Measurements from ENCODE around the gene SLC22A12.
"Not testable (repeated sequence)": the region's sequence is repeated elsewhere in the genome, so short reads cannot be mapped to it uniquely, and the experiment has no call there.

Gene SLC22A12

DNA sequence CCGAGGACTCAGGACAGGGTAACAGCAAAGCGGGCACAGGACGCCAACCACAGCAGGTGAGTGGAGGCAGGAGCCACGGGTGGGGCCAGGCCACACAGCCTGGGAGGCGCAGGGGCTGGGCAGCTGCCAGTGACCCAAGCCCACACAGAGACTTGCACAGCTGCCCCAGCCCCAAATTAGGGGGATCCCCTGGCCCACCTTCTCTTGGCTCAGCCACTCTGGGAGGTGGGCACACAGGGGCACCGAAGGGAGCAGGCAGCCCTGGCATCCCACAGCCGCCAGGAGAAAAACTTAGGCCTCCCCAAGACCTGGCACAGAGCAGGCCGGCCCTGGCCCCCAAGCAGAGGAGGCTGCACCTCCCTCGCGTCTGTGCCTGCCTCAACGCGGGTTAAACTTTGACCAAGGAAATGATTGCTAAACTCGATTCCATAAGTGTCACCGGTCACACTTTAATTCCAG lies at the start of gene SLC22A12:
TSS of gene SLC22A12 (plus strand) at position 458 of the 459 bp plus-strand sequence. CDS start 337 bp downstream, outside the sequence.
- no peak for DNase-seq (ENCODE audit: low read depth in 3 of 3)

DNA sequence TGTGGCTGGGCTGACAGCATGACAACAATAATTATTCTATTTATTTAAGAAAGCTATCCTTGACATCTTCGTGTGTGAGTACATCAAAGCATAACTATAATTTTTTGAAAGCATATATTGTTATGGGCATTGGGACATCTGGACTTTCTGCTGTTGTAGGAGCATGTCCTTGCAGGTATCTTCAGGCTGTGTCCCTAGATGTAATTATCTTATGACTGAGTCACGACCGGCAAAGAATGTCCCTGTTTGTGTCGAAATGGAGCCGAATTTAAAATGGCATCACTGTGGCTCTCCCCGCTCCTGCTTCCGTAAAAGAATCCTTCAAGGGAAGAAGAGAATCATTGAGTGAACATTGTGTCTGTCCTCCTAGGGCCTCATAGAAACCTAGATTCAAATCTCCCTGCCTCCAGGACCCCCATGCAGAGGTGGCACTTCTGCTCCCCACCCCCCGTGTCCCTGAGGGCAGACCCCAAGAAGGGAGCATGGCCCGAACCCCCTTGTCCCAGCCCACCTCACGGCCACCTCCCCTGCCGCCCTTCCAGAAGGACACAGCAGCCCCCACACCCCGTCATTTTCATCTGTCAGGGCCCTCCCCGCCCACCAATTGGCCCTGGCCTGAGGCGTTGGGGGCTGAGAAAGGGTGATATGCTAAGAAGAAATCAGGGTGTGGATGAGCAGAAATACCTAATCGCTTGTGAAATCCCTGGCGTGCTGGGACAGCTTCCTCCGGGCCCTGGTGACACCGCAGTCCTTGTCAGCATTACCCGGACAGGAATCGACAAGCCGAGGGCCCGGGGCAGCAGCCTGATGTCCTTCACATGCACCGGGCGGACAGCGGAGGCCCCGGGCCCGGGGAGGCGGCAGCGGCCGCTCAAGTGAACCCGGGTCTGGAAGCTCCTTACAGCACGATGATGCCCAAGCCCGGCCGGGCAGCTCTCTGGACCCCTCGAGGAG lies 48.6 kb upstream of the SLC22A12 start:
- DNase-seq (ENCODE audit: low read depth in 3 of 3): no peak

GRCh38 chr11:64543818-64544217 lies 47.2 kb upstream of the SLC22A12 start:
- no peak for DNase-seq (ENCODE audit: low read depth in 3 of 3)

- no peak for DNase-seq (ENCODE audit: low read depth in 3 of 3)
Measured at GRCh38 chr11:64544616-64545296, 46.3 kb upstream of the SLC22A12 start.

- DNase-seq (ENCODE audit: low read depth in 3 of 3): no peak
Measured at GRCh38 chr11:64545619-64546018, 45.4 kb upstream of the SLC22A12 start.

DNA sequence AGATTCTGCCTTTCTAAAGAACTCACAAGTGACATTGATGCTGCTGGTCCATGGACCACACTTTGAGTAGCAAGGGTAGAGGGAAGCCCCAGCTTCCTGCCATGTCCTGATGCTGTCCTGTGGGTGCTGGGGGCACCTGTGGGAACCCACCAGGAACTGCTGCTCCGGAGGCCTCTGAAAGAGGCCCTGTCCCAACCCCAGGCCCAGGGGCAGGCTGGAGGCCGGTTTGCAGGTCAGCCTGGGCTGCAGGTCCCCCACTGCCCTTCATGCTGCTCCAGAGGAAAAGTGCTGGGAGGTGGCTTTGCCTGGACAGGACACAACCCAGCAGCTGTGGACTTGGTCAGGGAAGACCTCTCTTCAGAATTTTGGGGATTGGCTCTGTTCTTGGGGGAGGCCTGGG lies 44.8 kb upstream of the SLC22A12 start:
- DNase-seq (ENCODE audit: low read depth in 3 of 3): no peak

- DNase-seq (ENCODE audit: low read depth in 3 of 3): no peak
Measured at GRCh38 chr11:64546600-64546999, 44.4 kb upstream of the SLC22A12 start.

- no peak for DNase-seq (ENCODE audit: low read depth in 3 of 3)
Measured at GRCh38 chr11:64549969-64550368, 41.1 kb upstream of the SLC22A12 start.

DNA sequence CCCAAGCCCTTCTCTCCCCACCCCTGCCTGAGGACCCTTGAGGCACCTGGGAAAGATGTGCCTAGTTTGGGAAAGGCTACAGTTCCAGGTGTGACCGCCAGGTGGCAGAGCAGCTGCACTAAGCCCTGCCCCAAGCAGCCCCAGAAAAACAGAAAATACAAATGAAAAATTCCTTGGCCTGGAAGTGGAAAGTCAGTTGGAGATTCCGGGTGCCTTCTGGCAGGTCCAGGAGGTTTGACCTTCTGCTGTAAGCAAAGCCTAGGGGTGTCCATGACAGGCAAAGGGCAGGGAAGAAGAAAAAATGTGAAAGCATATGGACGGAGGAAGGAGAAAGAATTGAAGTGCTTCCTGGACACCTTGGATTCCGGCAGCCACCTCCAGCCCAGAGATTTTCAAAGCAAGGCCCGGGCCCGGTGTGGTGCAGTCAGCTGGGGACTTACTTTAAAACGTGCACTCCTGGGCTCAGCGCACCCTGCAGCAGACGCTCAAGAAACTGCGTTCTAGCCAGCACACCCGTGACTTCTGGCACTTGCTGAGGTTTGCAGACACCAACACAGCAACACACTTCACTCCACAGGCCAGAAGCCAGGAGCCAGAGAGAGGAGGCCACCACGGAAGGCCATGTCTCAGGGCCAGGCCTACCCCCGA lies 37.3 kb upstream of the SLC22A12 start:
- peak; percentile 10 to 48 (median 21) for DNase-seq (ENCODE audit: low read depth in 3 of 3)

- DNase-seq (ENCODE audit: low read depth in 3 of 3): no peak
Measured at GRCh38 chr11:64556044-64556720, 34.8 kb upstream of the SLC22A12 start.

DNA sequence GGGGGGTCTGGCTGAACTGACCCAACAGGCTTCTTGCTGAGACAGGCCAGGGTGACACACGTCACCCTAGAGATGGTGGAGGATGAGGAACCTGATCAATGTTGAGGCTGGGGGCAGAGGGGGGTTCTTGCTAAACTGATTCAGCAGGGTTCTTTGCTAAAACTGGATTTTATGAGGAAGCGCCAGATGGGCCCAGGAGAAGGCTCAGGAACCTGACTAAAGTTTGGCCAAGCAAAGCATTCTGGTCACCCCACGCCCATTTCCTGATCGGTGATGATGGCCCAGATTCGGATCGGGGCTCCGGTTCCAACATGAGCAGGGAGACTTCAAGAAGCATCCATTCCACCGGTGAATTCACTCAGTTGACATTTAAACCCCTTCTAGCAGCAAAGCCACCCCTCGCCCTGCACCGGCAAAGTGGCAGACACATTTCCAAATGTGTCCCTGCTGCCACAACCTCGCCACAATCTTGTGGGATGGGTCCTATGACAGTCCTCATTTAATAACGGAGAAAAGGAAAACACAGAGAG lies 34.2 kb upstream of the SLC22A12 start:
- no peak for DNase-seq (ENCODE audit: low read depth in 3 of 3)

DNA sequence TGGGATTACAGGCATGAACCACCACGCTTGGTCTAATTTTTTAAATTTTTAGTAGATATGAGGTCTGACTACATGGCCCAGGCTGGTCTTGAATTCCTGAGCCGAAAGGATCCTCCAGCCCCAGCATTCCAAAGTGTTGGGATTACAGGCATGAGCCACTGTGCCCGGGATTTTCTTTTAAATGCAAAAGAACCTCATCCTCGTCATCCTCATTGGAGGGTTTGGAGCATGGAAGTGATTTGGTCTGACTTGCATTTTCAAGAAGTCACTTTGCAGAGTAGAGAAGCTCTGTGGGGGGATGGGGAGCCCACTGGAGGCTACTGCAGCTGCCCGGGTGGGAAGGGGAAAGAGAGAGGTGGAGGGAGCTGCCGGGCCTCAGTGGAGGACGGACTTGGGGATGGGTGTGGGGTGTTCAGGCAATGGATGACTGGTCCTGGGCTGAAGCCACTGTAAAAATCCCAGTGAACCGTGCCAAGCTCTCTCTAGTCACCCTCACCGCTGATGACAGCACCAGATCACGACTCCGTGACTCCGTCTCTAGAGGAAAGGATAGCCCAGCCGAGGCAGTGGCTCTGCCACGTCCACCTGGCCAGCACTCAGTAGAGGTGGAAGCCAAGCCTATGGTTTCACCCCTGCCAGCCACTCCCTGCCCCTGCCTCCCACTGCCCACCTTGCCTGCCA lies 32.8 kb upstream of the SLC22A12 start:
- DNase-seq (ENCODE audit: low read depth in 3 of 3): no peak

DNA sequence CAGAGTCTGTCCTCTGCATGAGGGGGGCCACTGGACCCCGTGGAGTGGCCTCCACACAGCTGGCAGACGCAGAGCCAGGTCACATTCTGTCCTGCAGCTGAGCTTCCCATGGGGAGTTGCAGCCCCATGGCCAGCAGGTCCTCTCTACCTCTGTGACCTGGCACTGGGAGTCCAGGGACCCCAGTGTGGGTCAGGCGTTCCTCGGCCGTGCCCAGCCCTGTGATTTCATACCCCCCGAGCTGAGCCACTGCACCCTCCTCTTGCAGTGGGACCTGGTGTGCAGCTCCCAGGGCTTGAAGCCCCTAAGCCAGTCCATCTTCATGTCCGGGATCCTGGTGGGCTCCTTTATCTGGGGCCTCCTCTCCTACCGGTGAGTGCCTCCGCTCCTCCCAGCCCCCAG lies 32.2 kb upstream of the SLC22A12 start:
- no peak for DNase-seq (ENCODE audit: low read depth in 3 of 3)

GRCh38 chr11:64559351-64560138 lies 31.5 kb upstream of the SLC22A12 start:
- no peak for DNase-seq (ENCODE audit: low read depth in 3 of 3)

DNA sequence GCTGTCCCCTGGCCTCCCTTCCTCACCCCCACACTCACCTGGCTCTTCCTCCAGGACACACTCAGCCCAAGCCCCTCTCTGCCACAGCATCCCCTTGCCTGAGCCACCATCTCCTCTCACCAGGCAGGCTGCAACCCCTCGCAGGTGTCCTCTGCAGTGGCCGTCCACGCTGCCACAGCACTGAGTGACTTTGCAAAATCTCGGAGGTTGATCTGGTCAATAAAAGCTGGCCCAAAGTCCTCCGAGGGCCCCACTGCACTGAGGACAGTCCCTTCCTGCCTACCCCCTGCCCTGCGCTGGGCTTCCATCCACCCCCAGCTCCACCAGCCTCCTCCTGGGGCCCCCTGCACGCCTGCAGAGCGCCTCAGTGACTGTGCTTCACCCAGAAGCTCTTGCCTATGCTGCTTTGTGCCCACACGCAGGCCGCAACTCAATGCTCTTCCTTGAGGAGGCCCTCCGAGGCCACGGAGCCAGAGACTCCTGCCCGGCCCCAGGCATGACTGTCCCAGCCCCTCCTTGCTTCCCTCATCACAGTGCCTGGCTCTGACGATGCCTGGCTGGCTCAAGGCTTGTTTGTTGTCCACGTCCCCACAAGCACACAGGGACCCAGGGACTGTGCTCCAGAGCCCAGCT lies 30.8 kb upstream of the SLC22A12 start:
- no peak for DNase-seq (ENCODE audit: low read depth in 3 of 3)

GRCh38 chr11:64560941-64561340 lies 30.1 kb upstream of the SLC22A12 start:
- no peak for DNase-seq (ENCODE audit: low read depth in 3 of 3)

GRCh38 chr11:64561429-64561828 lies 29.6 kb upstream of the SLC22A12 start:
- not testable (repeated sequence) for DNase-seq (ENCODE audit: low read depth in 3 of 3)

- DNase-seq (ENCODE audit: low read depth in 3 of 3): no peak
Measured at GRCh38 chr11:64561984-64562722, 28.9 kb upstream of the SLC22A12 start.
